Astrocyte of the spinal cord (primary cell): ENCODE results near the gene LIX1L.

Experiments used
- DNase-seq: peaks from one replicate; pipeline ENCODE4 v3.0.0; 2011; ENCODE audit warnings: low read depth, low spot score
- H3K4me3 ChIP-seq: 2 replicates; pipeline ENCODE4 v1.5.1; 2011; ENCODE audit warnings: low read depth, mild to moderate bottlenecking, low read length, moderate library complexity
- CTCF ChIP-seq: IDR thresholded peaks from 2 replicates; pipeline ENCODE4 v1.5.1; 2012; ENCODE audit warnings: low read depth, mild to moderate bottlenecking, low read length, inconsistent platforms
- in situ Hi-C: cut with HindIII; loops from 2 replicates; pipeline ENCODE4 v1.10.0; 2017; ENCODE audit warnings: low sequenced_read_pairs

Gene LIX1L

GRCh38 chr1:145958734-145959133, 917 bp upstream of the LIX1L start:
- in situ Hi-C loops, result no loop called here
- DNase-seq, result no peak
- TF ChIP-seq CTCF, result no peak
- H3K4me3 ChIP-seq, result no peak overlapping the region

GRCh38 chr1:145956781-145957442, 905 bp downstream of the LIX1L start:
- TF ChIP-seq CTCF, result no peak
- in situ Hi-C loops, result no loop called here
- H3K4me3 ChIP-seq, result peak overlapping the region; percentile 70
- peak; percentile 47 for DNase-seq

- in situ Hi-C loops, result no loop called here
- TF ChIP-seq CTCF, result no peak
- no peak for DNase-seq
- peak overlapping the region; percentile 70 for H3K4me3 ChIP-seq
Observed at GRCh38 chr1:145956361-145956760, 1.5 kb downstream of the LIX1L start.

GRCh38 chr1:145955436-145955835, 2.4 kb downstream of the LIX1L start:
- peak overlapping the region; percentile 12 for H3K4me3 ChIP-seq
- TF ChIP-seq CTCF, result no peak
- peak; percentile 10 for DNase-seq
- in situ Hi-C loops, result no loop called here

- no peak for TF ChIP-seq CTCF
- no peak overlapping the region for H3K4me3 ChIP-seq
- in situ Hi-C loops, result no loop called here
- DNase-seq, result no peak
Observed at GRCh38 chr1:145953861-145954260, 4.0 kb downstream of the LIX1L start.

- no peak for DNase-seq
- in situ Hi-C loops, result no loop called here
- no peak overlapping the region for H3K4me3 ChIP-seq
- no peak for TF ChIP-seq CTCF
Observed at GRCh38 chr1:145952903-145953302, 4.9 kb downstream of the LIX1L start.
